ENCODE results near the gene LRRC32. TPM values are rescaled to one million over a fixed set of nuclear protein-coding genes. Genes with fewer than 3 reads are reported as not detected.
"Not testable (repeated sequence)": the region's sequence is repeated elsewhere in the genome, so short reads cannot be mapped to it uniquely, and the experiment has no call there.

LRRC32 gene
- total and polyA plus RNA-seq, 2 donors (not counting 1 experiment from before 2014, with no cell fraction given): 19.2 to 103 TPM

DNA sequence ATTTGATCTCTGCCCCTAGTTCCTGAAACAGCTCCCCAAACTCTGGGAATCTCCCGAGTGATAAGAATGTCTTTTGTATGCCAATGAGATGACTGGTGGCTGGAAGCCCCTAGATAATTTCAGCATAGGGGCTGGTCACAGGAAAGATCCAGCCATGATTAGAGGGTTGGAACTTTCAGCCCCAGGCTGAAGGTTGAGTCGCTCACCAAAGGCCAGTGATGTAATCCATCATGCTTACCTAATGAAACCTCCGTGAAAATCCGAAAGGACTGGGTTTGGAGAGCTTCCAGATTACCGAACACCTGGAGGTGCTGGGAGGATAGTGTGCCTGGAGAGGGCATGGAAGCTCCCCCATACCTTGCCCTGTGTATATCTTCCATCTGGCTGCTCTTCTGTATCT, 26.0 kb downstream of the LRRC32 start:
- H3K79me2 ChIP-seq (ENCODE audit: control insufficient read depth, insufficient read depth, low read length): no peaks in the 10 kb centered on the region
- peaks cover 14% of the 10 kb centered on the region for H3K27me3 ChIP-seq (ENCODE audit: control insufficient read depth, insufficient read depth, low read length)

DNA sequence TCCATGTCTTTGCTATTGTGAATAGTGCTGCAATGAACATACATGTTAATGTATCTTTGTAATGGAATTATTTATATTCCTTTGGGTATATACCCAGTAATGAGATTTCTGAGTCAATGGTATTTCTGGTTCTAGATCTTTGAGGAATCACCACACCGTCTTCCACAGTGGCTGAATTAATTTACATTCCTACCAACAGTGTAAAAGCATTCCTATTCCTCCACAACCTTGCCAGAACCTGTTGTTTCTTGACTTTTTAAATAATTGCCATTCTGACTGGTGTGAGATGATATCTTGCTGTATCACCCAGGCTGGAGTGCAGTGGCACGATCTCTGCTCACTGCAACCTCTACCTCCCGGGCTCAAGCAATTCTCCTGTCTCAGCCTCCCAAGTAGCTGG, 26.8 kb downstream of the LRRC32 start:
- not testable (repeated sequence) for H4K20me1 ChIP-seq (ENCODE audit: control insufficient read depth, extremely low read depth, insufficient read depth, low read length); H3K9ac ChIP-seq (ENCODE audit: insufficient read depth, low read length); H3K4me1 ChIP-seq (ENCODE audit: control insufficient read depth, extremely low read depth, insufficient read depth, low read length); DNase-seq (ENCODE audit: low read depth in 2 of 2); H3K79me2 ChIP-seq (ENCODE audit: control insufficient read depth, insufficient read depth, low read length); H3K4me2 ChIP-seq (ENCODE audit: extremely low read depth, insufficient read depth, low read length); H3K36me3 ChIP-seq (ENCODE audit: control insufficient read depth, insufficient read depth, low read length); H3K27ac ChIP-seq (ENCODE audit: insufficient read depth, low read length); H3K9me3 ChIP-seq (ENCODE audit: control insufficient read depth, insufficient read depth, low read depth, low read length); H2AFZ ChIP-seq (ENCODE audit: low read length); H3K4me3 ChIP-seq (replicated peaks in 1 of 4; ENCODE audit: control extremely low read depth in 1 of 4, insufficient read depth in 1 of 4, low read depth in 3 of 4, low read length in 4 of 4)
- H3K27me3 ChIP-seq (ENCODE audit: control insufficient read depth, insufficient read depth, low read length): peaks cover 20% of the 10 kb centered on the region

More for the DNA sequence above, 26.0 kb downstream of the LRRC32 start:
- TF ChIP-seq, protein P1, sequence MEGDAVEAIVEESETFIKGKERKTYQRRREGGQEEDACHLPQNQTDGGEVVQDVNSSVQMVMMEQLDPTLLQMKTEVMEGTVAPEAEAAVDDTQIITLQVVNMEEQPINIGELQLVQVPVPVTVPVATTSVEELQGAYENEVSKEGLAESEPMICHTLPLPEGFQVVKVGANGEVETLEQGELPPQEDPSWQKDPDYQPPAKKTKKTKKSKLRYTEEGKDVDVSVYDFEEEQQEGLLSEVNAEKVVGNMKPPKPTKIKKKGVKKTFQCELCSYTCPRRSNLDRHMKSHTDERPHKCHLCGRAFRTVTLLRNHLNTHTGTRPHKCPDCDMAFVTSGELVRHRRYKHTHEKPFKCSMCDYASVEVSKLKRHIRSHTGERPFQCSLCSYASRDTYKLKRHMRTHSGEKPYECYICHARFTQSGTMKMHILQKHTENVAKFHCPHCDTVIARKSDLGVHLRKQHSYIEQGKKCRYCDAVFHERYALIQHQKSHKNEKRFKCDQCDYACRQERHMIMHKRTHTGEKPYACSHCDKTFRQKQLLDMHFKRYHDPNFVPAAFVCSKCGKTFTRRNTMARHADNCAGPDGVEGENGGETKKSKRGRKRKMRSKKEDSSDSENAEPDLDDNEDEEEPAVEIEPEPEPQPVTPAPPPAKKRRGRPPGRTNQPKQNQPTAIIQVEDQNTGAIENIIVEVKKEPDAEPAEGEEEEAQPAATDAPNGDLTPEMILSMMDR (conservative IDR thresholded peaks at IDR 0.05 in 1 of 2, IDR thresholded peaks at IDR 0.05 in 1 of 2; ENCODE audit: low read depth in 1 of 2, low read length in 2 of 2): no peak
- TF ChIP-seq EZH2 (IDR thresholded peaks at IDR 0.05; ENCODE audit: low read length, missing control alignments): no peak
- Histone ChIP-seq H3K4me1 (ENCODE audit: control insufficient read depth, extremely low read depth, insufficient read depth, low read length) (no peaks in the 10 kb centered on the region), H3K4me2 (ENCODE audit: extremely low read depth, insufficient read depth, low read length) (no peak overlapping the region), H3K27ac (ENCODE audit: insufficient read depth, low read length) (no peak overlapping the region), H3K9me3 (ENCODE audit: control insufficient read depth, insufficient read depth, low read depth, low read length) (peaks cover 1% of the 10 kb centered on the region), H3K36me3 (ENCODE audit: control insufficient read depth, insufficient read depth, low read length) (no peaks in the 10 kb centered on the region), H4K20me1 (ENCODE audit: control insufficient read depth, extremely low read depth, insufficient read depth, low read length) (no peaks in the 10 kb centered on the region), H2AFZ (ENCODE audit: low read length) (no peak overlapping the region), H3K4me3 (replicated peaks in 1 of 4; ENCODE audit: control extremely low read depth in 1 of 4, insufficient read depth in 1 of 4, low read depth in 3 of 4, low read length in 4 of 4) (no peak overlapping the region), H3K9ac (ENCODE audit: insufficient read depth, low read length) (no peak overlapping the region)
- DNase-seq (ENCODE audit: low read depth in 2 of 2): no peak

DNA sequence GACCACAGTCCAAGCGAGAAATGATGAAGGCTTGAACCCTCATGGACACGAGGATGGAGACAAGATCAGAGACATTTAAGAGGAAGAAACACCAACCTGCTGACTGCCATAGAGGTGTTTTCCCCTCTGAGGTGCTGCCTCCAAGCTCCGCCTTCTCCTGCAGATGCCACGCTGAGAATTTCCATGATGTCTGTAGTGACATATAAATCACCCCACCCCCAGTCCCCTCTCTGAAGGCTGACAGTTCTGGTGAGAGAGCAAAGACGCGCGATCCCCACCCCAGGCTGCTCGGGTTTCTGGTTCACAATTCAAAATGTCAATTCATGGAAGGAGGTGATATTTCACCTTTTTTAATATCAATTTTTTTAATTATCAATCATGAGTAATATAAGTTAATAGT, 28.2 kb downstream of the LRRC32 start:
- DNase-seq (ENCODE audit: low read depth in 2 of 2): no peak
- Histone ChIP-seq H3K27me3 (ENCODE audit: control insufficient read depth, insufficient read depth, low read length) (peaks cover 17% of the 10 kb centered on the region), H3K36me3 (ENCODE audit: control insufficient read depth, insufficient read depth, low read length) (no peaks in the 10 kb centered on the region), H3K79me2 (ENCODE audit: control insufficient read depth, insufficient read depth, low read length) (no peaks in the 10 kb centered on the region), H3K4me2 (ENCODE audit: extremely low read depth, insufficient read depth, low read length) (no peak overlapping the region), H3K4me3 (replicated peaks in 1 of 4; ENCODE audit: control extremely low read depth in 1 of 4, insufficient read depth in 1 of 4, low read depth in 3 of 4, low read length in 4 of 4) (no peak overlapping the region), H2AFZ (ENCODE audit: low read length) (no peak overlapping the region), H3K9ac (ENCODE audit: insufficient read depth, low read length) (no peak overlapping the region), H3K27ac (ENCODE audit: insufficient read depth, low read length) (no peak overlapping the region), H4K20me1 (ENCODE audit: control insufficient read depth, extremely low read depth, insufficient read depth, low read length) (no peaks in the 10 kb centered on the region), H3K4me1 (ENCODE audit: control insufficient read depth, extremely low read depth, insufficient read depth, low read length) (no peaks in the 10 kb centered on the region), H3K9me3 (ENCODE audit: control insufficient read depth, insufficient read depth, low read depth, low read length) (peaks cover 1% of the 10 kb centered on the region)
- TF ChIP-seq, protein P1 (conservative IDR thresholded peaks at IDR 0.05 in 1 of 2, IDR thresholded peaks at IDR 0.05 in 1 of 2; ENCODE audit: low read depth in 1 of 2, low read length in 2 of 2): no peak
- no peak for TF ChIP-seq EZH2 (IDR thresholded peaks at IDR 0.05; ENCODE audit: low read length, missing control alignments)
